ENCODE data around the gene PLA2G3. TPM values are rescaled to one million over a fixed set of nuclear protein-coding genes. Genes with fewer than 3 reads are reported as not detected.

The PLA2G3 gene
- total RNA-seq, 3 donors from 2014 or later, result 0.22 TPM; not detected in 2

DNA sequence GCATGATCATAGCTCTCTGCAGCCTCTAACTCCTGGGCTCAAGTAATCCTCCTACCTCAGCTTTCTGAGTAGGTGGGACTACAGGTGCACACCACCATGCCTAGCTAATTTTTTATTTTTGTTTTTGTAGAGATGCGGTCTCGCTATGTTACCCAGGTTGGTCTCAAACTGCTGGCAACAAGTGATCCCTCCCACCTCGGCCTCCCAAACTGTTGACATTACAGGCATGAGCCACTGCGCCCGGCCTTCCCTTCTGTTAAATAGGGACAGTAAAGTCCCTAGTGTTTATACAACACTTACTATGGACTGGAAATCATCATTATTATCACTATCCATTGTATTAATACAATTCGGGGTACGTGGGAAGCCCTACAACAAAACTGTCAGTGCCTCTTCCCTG, 45.6 kb downstream of the PLA2G3 start:
- ATAC-seq (no peak), DNase-seq (no peak)
- Histone ChIP-seq H3K4me1 (ENCODE audit: low read depth) (peaks cover 6% of the 10 kb centered on the region), H3K36me3 (ENCODE audit: low read depth) (no peaks in the 10 kb centered on the region), H3K4me3 (no peak overlapping the region), H3K9me3 (no peaks in the 10 kb centered on the region)
- TF ChIP-seq, protein P1, sequence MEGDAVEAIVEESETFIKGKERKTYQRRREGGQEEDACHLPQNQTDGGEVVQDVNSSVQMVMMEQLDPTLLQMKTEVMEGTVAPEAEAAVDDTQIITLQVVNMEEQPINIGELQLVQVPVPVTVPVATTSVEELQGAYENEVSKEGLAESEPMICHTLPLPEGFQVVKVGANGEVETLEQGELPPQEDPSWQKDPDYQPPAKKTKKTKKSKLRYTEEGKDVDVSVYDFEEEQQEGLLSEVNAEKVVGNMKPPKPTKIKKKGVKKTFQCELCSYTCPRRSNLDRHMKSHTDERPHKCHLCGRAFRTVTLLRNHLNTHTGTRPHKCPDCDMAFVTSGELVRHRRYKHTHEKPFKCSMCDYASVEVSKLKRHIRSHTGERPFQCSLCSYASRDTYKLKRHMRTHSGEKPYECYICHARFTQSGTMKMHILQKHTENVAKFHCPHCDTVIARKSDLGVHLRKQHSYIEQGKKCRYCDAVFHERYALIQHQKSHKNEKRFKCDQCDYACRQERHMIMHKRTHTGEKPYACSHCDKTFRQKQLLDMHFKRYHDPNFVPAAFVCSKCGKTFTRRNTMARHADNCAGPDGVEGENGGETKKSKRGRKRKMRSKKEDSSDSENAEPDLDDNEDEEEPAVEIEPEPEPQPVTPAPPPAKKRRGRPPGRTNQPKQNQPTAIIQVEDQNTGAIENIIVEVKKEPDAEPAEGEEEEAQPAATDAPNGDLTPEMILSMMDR (IDR thresholded peaks at IDR 0.05), result no peak
- intact Hi-C loops (cut with DNase I, micrococcal nuclease), result no loop called here

DNA sequence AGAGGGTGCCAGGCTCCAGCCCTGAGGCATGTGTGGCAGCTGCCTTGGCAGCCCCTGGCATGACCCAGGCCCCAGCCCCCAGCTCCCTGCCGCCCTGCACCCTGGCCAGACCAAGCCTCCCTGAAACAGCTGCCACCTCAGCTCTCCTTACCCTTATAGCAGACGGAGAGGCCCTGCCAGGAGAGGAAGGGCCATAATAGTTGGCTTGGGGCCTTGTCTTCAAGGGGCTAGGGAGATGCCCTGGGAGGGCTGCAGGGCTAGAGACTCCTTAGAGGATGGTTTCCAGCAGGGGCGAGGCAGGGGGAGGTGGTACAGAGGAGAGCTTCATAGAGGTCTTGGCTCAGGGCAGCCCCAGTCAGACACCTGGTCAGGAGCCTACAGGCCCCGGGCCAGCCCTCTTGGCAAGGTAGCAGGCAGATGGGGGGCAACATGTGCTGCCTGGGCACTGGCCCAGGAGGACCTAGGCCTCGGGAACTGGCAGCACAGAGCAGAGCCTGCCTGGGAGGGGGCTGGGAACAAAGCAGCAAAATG, 46.2 kb downstream of the PLA2G3 start:
- no peak for ATAC-seq
- no peak overlapping the region for H3K4me3 ChIP-seq
- DNase-seq, result no peak
- H3K36me3 ChIP-seq (ENCODE audit: low read depth), result no peaks in the 10 kb centered on the region
- no peaks in the 10 kb centered on the region for H3K9me3 ChIP-seq
- intact Hi-C loops (cut with DNase I, micrococcal nuclease), result no loop called here
- H3K4me1 ChIP-seq (ENCODE audit: low read depth), result peaks cover 6% of the 10 kb centered on the region
- TF ChIP-seq, protein P1 (IDR thresholded peaks at IDR 0.05), result no peak

DNA sequence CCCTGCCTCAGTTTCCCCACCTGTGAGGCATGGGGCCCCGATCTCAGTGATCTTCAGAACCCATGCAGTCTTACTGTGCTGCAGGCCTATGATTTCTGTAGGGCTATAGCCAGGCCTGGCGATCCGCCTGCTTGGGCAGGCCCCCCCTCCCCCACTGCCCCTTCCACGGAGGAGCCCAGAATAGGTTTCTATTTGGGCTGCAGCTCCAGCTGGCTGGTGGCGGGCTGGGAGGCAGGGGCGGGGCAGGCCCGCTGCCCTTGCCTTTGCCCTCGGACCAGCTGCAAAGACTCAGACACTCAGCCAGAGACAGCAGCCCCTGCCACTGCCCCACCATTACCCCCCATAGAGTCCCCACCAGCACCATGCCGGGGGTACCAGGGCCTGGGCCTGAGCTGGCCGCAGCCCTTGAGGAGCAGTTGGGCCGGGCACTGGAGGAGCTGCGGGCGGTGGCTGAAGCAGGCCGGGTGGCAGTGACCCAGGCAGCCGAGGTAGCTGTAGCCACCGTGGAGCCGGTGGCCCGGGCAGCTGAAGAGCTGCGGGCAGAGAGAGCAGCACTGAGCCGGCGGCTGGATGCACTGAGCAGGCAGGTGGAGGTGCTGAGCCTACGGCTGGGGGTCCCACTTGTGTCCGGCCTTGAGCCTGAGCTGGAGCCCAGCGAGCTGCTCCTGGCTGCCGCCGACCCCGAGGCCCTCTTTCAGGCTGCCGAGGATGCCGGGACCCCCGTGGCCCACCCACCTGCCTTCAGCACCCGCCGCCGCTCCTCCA, 47.0 kb downstream of the PLA2G3 start:
- H3K36me3 ChIP-seq (ENCODE audit: low read depth), result no peaks in the 10 kb centered on the region
- intact Hi-C loops (cut with DNase I, micrococcal nuclease), result no loop called here
- no peak for ATAC-seq
- DNase-seq, result peak in 1 of 3 donors; percentile 50
- TF ChIP-seq, protein P1 (IDR thresholded peaks at IDR 0.05), result no peak
- no peaks in the 10 kb centered on the region for H3K9me3 ChIP-seq
- peaks cover 3% of the 10 kb centered on the region for H3K4me1 ChIP-seq (ENCODE audit: low read depth)
- no peak overlapping the region for H3K4me3 ChIP-seq

DNA sequence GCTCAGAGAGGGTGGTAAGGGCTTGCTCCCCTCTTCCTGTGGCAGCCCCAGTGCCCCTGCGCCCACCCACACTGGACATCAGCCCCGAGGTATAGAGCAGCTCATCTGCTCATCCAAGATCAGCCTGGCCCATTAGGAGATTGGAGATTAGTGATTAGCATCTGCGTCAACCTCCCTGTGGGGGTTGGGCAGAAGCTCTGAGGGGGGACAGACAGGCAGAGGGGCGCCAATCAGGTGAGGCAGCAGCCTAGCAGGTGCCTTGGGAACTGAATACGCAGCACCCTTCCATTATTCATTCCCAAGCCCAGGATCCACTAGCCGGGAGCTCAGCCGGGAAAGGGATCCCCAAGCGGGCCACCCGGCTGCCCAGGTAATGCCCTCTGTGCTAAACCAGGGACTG, 48.1 kb downstream of the PLA2G3 start:
- intact Hi-C loops (cut with DNase I, micrococcal nuclease), result no loop called here
- TF ChIP-seq, protein P1 (IDR thresholded peaks at IDR 0.05), result no peak
- Histone ChIP-seq H3K4me3 (no peak overlapping the region), H3K36me3 (ENCODE audit: low read depth) (no peaks in the 10 kb centered on the region), H3K9me3 (no peaks in the 10 kb centered on the region), H3K4me1 (ENCODE audit: low read depth) (no peaks in the 10 kb centered on the region)
- DNase-seq (no peak), ATAC-seq (no peak)

DNA sequence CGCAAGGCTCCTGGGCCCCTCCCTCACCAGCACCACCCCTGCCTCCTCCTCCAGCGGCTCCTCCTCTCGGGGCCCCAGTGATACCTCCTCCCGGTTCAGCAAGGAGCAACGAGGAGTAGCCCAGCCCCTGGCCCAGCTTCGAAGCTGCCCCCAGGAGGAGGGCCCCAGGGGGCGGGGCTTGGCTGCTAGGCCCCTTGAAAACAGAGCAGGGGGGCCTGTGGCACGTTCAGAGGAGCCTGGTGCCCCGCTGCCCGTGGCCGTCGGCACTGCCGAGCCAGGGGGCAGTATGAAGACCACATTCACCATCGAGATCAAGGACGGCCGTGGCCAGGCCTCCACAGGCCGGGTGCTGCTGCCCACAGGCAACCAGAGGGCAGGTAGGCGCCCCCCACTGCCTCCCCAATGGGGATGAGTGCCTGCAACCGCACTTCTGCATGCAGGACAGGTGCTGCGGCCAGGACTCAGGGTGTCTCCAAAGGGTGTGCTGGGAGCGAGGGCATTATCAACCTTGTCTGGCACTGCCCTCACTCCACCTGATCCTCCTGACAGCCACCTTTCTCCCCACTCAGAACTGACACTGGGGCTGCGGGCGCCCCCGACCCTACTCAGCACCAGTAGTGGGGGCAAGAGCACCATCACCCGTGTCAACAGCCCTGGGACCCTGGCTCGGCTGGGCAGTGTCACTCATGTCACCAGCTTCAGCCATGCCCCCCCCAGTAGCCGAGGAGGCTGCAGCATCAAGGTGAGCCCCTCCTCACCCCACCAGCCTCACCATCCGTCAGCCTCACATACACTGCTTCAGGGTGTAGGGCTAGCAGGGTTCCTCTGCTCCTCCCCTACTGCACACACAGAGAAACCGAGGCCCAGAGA, 49.0 kb downstream of the PLA2G3 start:
- TF ChIP-seq, protein P1 (IDR thresholded peaks at IDR 0.05), result no peak
- Histone ChIP-seq H3K4me3 (no peak overlapping the region), H3K36me3 (ENCODE audit: low read depth) (no peaks in the 10 kb centered on the region), H3K9me3 (no peaks in the 10 kb centered on the region), H3K4me1 (ENCODE audit: low read depth) (no peaks in the 10 kb centered on the region)
- peak in 1 of 3 donors; percentile 41 for DNase-seq
- ATAC-seq, result no peak
- intact Hi-C loops (cut with DNase I, micrococcal nuclease), result no loop called here
